Neural cell (in vitro differentiated cells): Measurements from ENCODE around the gene FOXD2. TPM values are rescaled to one million over a fixed set of nuclear protein-coding genes. Genes with fewer than 3 reads are reported as not detected.

Experiments used
- H2AFZ ChIP-seq: fragments of 200-600, 300-800 bp; sonication (generic), shearing (Covaris generic); 2 replicates; pipeline ENCODE4 v1.6.0; 2014; ENCODE audit warnings: low read depth, mild to moderate bottlenecking, antibody characterized with exemption, low read length, moderate library complexity
- H3F3A ChIP-seq: fragments of 200-600 bp; shearing (Covaris generic); 2 replicates; pipeline ENCODE4 v1.6.1; 2016; ENCODE audit warnings: mild to moderate bottlenecking, moderate library complexity, mixed read lengths, antibody characterized with exemption, low read length; ENCODE audit not compliant: insufficient read depth, poor library complexity, severe bottlenecking
- H3K27ac ChIP-seq: fragments of 200-600, 300-800 bp; sonication (generic), shearing (Covaris generic); 2 replicates; pipeline ENCODE4 v1.5.1; 2014; ENCODE audit warnings: mild to moderate bottlenecking, low read length, moderate library complexity
- H3K27me3 ChIP-seq: fragments of 300-800, 200-600 bp; sonication (generic), shearing (Covaris generic); 2 replicates; pipeline ENCODE4 v1.6.0; 2014; ENCODE audit warnings: mild to moderate bottlenecking, low read depth, low read length, moderate library complexity; ENCODE audit not compliant: insufficient read depth
- H3K36me3 ChIP-seq: fragments of 300-800, 200-600 bp; sonication (generic), shearing (Covaris generic); 2 replicates; pipeline ENCODE4 v1.5.1; 2014; ENCODE audit warnings: mild to moderate bottlenecking, antibody characterized with exemption, low read length, moderate library complexity; ENCODE audit not compliant: insufficient read depth
- H3K4me2 ChIP-seq: fragments of 300-800, 200-600 bp; sonication (generic), shearing (Covaris generic); 2 replicates; pipeline ENCODE4 v1.6.0; 2014; ENCODE audit warnings: mild to moderate bottlenecking, low read length
- H3K4me3 ChIP-seq: fragments of 300-800, 200-600 bp; sonication (generic), shearing (Covaris generic); 2 replicates; pipeline ENCODE4 v1.5.1; 2014; ENCODE audit warnings: mild to moderate bottlenecking, low read length, moderate library complexity
- H3K79me2 ChIP-seq: fragments of 200-600 bp; shearing (Covaris generic); replicated peaks from 2 replicates; pipeline ENCODE4 v1.6.0; 2014; ENCODE audit warnings: mild to moderate bottlenecking, low read length, moderate library complexity; ENCODE audit not compliant: insufficient read depth
- H3K9ac ChIP-seq: fragments of 300-800, 200-600 bp; sonication (generic), shearing (Covaris generic); 2 replicates; pipeline ENCODE4 v1.6.1; 2016; ENCODE audit warnings: mild to moderate bottlenecking, low read length, mixed read lengths
- H3K9me2 ChIP-seq: fragments of 200-600 bp; shearing (Covaris generic); 2 replicates; pipeline ENCODE4 v1.6.1; 2016; ENCODE audit warnings: mild to moderate bottlenecking, low read length, mixed read lengths; ENCODE audit not compliant: insufficient read depth
- H3K9me3 ChIP-seq: fragments of 200-600, 300-800 bp; sonication (generic), shearing (Covaris generic); 2 replicates; pipeline ENCODE4 v1.6.1; 2016; ENCODE audit warnings: mild to moderate bottlenecking, mixed run types, low read length, moderate library complexity, mixed read lengths
- H4K20me1 ChIP-seq: fragments of 200-600 bp; shearing (Covaris generic); 2 replicates; pipeline ENCODE4 v1.6.1; 2016; ENCODE audit warnings: mild to moderate bottlenecking, mixed run types; ENCODE audit not compliant: insufficient read depth
- CTCF ChIP-seq: fragments of 450-650 bp; IDR thresholded peaks from 2 replicates; pipeline ENCODE4 v1.5.1; 2014; ENCODE audit warnings: antibody characterized with exemption, mild to moderate bottlenecking, moderate library complexity; ENCODE audit not compliant: poor library complexity, severe bottlenecking
- EP300 ChIP-seq: fragments of 450-650 bp; conservative IDR thresholded peaks from 2 replicates; pipeline ENCODE4 v1.6.1; 2014; ENCODE audit warnings: antibody characterized with exemption, mild to moderate bottlenecking, moderate library complexity; ENCODE audit not compliant: poor library complexity, severe bottlenecking
- EZH2 ChIP-seq: fragments of 200-600, 300-800 bp; shearing (Covaris generic), sonication (generic); IDR thresholded peaks from 2 replicates; pipeline ENCODE4 v1.6.1; 2014; ENCODE audit warnings: antibody characterized with exemption, low read length, borderline replicate concordance, mild to moderate bottlenecking; ENCODE audit not compliant: insufficient read depth, poor library complexity, severe bottlenecking
- MXI1 ChIP-seq: fragments of 450-650 bp; conservative IDR thresholded peaks from 2 replicates; pipeline ENCODE4 v1.6.1; 2014; ENCODE audit warnings: antibody characterized with exemption, mild to moderate bottlenecking; ENCODE audit not compliant: poor library complexity, severe bottlenecking
- POLR2AphosphoS5 ChIP-seq: IDR thresholded peaks from 2 replicates; pipeline ENCODE4 v1.6.1; 2012
- RAD21 ChIP-seq: fragments of 450-650 bp; conservative IDR thresholded peaks from 2 replicates; pipeline ENCODE4 v1.6.1; 2014; ENCODE audit warnings: antibody characterized with exemption, mild to moderate bottlenecking, moderate library complexity
- REST ChIP-seq: IDR thresholded peaks from 2 replicates; pipeline ENCODE4 v1.6.1; 2012; ENCODE audit warnings: borderline replicate concordance
- SMC3 ChIP-seq: fragments of 450-650 bp; conservative IDR thresholded peaks from 2 replicates; pipeline ENCODE4 v1.6.1; 2014; ENCODE audit warnings: antibody characterized with exemption, mild to moderate bottlenecking, moderate library complexity; ENCODE audit not compliant: poor library complexity
- TAF1 ChIP-seq: IDR thresholded peaks from 2 replicates; pipeline ENCODE4 v1.6.1; 2012; ENCODE audit warnings: low read depth
- polyA plus RNA-seq: library from polyadenylated mRNA; depleted of rRNA; stranded (reverse); fragments of >200 nt; gene quantifications from 2 replicates; pipeline ENCODE4 v1.2.3, GENCODE V29; 2014

FOXD2 gene
- polyA plus RNA-seq, 1 donor from 2014 or later: not detected

- no peaks in the 10 kb centered on the region for H3K9me3 ChIP-seq
- H3K9me2 ChIP-seq: no peaks in the 10 kb centered on the region
- H3K4me2 ChIP-seq: no peak overlapping the region
- H2AFZ ChIP-seq: no peak overlapping the region
- no peaks in the 10 kb centered on the region for H3K27me3 ChIP-seq
- no peak overlapping the region for H3K27ac ChIP-seq
- H3F3A ChIP-seq: no peaks in the 10 kb centered on the region
- no peaks in the 10 kb centered on the region for H4K20me1 ChIP-seq
- H3K9ac ChIP-seq: no peak overlapping the region
- H3K36me3 ChIP-seq: no peaks in the 10 kb centered on the region
- TF ChIP-seq SMC3: no peak
- TF ChIP-seq TAF1: no peak
- TF ChIP-seq REST: no peak
- no peak for TF ChIP-seq CTCF
- no peak for TF ChIP-seq RAD21
- TF ChIP-seq EP300: no peak
- no peak for TF ChIP-seq EZH2
- no peak for TF ChIP-seq MXI1
- no peak for TF ChIP-seq POLR2AphosphoS5
- H3K79me2 ChIP-seq: no peaks in the 10 kb centered on the region
- no peak overlapping the region for H3K4me3 ChIP-seq
Measured at GRCh38 chr1:47399138-47399845, 38.6 kb upstream of the FOXD2 start.

- Histone ChIP-seq H3K79me2 (no peaks in the 10 kb centered on the region), H3K9me2 (no peaks in the 10 kb centered on the region), H3K9me3 (no peaks in the 10 kb centered on the region), H3F3A (no peaks in the 10 kb centered on the region), H3K36me3 (no peaks in the 10 kb centered on the region), H3K9ac (no peak overlapping the region), H3K27ac (no peak overlapping the region), H3K4me3 (no peak overlapping the region), H3K4me2 (no peak overlapping the region), H2AFZ (no peak overlapping the region), H4K20me1 (no peaks in the 10 kb centered on the region), H3K27me3 (no peaks in the 10 kb centered on the region)
- no peak for TF ChIP-seq RAD21
Measured at GRCh38 chr1:47399846-47400155, 38.0 kb upstream of the FOXD2 start.

GRCh38 chr1:47401761-47402160 lies 36.1 kb upstream of the FOXD2 start:
- H3K9ac ChIP-seq: no peak overlapping the region
- no peak overlapping the region for H3K4me2 ChIP-seq
- no peaks in the 10 kb centered on the region for H3F3A ChIP-seq
- H3K27me3 ChIP-seq: no peaks in the 10 kb centered on the region
- no peaks in the 10 kb centered on the region for H3K9me2 ChIP-seq
- TF ChIP-seq CTCF (no peak), RAD21 (no peak), REST (no peak), SMC3 (no peak), EP300 (no peak), POLR2AphosphoS5 (no peak), MXI1 (no peak), EZH2 (no peak), TAF1 (no peak)
- H3K36me3 ChIP-seq: no peaks in the 10 kb centered on the region
- H3K27ac ChIP-seq: no peak overlapping the region
- no peaks in the 10 kb centered on the region for H4K20me1 ChIP-seq
- no peaks in the 10 kb centered on the region for H3K9me3 ChIP-seq
- H2AFZ ChIP-seq: no peak overlapping the region
- no peak overlapping the region for H3K4me3 ChIP-seq
- no peaks in the 10 kb centered on the region for H3K79me2 ChIP-seq
